HG02943 (cell line): Measurements from ENCODE around the gene SP7.

Source experiments
- ATAC-seq: cut with Tn5 transposase; IDR thresholded peaks from one replicate; pipeline ENCODE4 v1.9.1; 2021; ENCODE audit warnings: mild to moderate bottlenecking, low read depth, moderate library complexity; ENCODE audit not compliant: unreplicated experiment

The SP7 gene

GRCh38 chr12:53279888-53280498 lies 56.2 kb downstream of the SP7 start:
- ATAC-seq: no peak

DNA sequence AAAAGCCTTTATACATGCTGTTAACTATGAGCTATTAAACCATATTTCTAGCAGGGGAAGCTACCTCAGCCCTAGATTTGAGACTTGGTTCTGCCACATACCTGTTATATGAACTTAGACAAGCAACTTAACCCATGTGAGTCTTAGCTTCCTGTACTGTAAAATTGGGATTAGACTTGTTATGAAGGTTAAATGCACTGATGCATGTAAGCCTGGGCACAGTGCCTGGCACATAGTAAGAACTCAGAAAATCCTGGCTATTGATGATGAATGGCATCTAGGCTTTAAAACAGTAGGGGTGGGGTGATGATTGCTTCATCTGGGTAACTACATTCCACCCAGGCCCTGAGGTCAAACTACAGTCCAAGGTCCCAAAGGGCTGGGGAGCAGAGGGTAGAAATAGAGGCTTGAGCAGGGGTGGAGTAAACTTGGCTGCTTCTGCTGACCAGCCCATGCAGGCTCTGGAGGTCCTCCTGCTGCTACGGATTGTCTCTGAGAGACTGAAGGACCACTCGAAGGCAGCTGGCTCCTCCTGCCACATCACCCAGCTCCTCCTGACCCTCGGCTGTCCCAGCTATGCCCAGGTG lies 56.8 kb downstream of the SP7 start:
- ATAC-seq: no peak

- no peak for ATAC-seq
These were observed 58.2 kb downstream of the SP7 start for GRCh38 chr12:53277981-53278380.
